Suppressor macrophage treated with lipopolysaccharide for 4 hours (primary cell): ENCODE data around the gene CCDC61.

ENCODE experiments used
- DNase-seq: peaks from one replicate; pipeline ENCODE4 v3.0.0-alpha.2; 2020

CCDC61 gene

GRCh38 chr19:45973553-45974338 is 21.5 kb upstream of the CCDC61 start, which contains the start of gene NOVA2:
NOVA2 (minus strand) TSS chr19:45973865; CDS start chr19:45973351, 514 bp downstream.
- peak; percentile 36 for DNase-seq

DNA sequence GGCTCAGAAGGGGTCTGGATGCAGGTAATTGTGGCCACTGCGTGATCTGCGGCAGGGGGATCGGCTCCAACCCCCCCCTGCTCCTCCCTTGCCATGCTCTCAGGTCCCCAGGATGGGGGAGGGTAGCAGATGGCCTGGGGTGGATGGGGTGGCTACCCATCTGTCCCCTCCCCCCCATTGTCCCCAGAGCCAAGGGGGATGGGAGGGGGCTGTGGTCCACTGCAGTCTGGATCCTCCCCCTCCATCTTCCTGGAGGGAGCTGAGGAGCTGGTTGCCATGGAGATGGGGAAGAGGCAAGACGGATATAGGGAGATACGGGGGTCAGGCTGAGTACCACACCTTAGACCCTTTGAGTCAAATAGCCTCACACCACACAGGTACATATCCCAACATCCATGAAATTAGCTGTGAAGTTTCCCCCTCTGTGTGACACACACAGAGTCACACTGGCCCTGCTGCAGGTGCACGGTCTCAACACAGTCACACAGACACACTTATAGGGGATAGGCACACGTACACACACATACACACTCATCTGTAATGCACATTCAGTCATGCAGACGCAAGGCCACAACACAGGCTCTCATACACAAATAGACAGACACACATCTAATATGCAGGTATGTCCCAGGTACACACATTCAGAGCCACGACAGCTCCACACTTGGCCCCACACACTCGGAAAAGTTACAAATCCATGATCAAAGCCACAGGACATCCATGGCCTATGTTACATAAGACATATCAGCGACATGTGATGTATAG is 19.8 kb upstream of the CCDC61 start:
- no peak for DNase-seq

DNA sequence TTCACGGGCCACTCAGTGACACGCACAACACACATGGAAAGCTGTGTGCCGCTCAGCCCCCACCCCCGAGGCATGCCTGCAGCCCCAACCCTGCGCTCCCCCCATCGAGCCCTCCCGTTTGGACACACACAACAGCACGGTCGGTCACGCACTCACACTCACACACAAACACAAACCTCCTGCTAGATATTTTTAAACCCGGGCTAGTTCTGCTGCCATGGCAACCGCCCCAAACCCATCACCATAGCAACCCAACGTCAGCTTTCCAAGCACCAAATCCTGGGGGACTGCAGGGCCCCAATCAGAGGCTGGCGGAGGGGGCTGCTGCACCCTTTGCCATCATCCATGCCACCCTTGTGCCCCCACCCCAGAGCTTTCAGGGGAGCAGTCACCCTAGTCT is 19.1 kb upstream of the CCDC61 start:
- DNase-seq = no peak

- no peak for DNase-seq
Measured at GRCh38 chr19:45978156-45978555, 17.1 kb upstream of the CCDC61 start.

DNA sequence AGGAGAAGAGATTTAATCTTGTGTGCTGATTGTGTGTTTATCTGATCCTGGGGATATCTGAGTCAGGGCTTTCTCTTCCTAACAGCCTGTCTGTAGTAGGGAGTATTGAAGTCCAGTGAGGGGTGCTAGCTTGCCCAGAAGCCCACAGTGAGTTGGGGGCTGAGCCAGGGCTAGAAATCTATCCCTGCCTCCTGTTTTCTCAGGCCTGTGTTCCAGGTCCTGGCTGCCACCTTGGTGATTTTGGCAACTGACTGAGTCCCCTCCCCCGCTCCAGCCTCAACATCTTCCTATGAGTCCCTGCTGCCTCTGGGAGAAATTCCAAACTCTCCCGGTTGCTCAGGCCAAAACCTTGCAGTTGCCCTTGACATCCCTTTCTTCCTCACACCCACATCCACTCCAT is 13.9 kb upstream of the CCDC61 start:
- no peak for DNase-seq

DNA sequence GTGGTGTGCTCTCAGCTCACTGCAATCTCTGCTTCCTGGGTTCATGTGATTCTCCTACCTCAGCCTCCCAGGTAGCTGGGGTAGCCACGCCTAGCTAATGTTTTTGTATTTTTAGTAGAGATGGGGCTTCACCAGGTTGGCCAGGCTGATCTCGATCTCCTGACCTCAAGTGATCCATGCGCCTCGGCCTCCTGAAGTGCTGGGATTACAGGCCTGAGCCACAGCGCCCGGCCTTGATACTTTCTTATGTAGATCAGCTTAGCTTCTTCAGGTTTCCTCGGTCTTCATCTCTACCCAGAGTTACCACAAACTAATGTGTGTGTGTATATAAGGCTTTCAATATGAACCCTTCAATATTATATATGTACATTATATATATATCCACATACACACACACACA is 9.9 kb upstream of the CCDC61 start:
- DNase-seq = no peak

- DNase-seq = no peak
Measured at GRCh38 chr19:45990113-45990728, 5.0 kb upstream of the CCDC61 start.

DNA sequence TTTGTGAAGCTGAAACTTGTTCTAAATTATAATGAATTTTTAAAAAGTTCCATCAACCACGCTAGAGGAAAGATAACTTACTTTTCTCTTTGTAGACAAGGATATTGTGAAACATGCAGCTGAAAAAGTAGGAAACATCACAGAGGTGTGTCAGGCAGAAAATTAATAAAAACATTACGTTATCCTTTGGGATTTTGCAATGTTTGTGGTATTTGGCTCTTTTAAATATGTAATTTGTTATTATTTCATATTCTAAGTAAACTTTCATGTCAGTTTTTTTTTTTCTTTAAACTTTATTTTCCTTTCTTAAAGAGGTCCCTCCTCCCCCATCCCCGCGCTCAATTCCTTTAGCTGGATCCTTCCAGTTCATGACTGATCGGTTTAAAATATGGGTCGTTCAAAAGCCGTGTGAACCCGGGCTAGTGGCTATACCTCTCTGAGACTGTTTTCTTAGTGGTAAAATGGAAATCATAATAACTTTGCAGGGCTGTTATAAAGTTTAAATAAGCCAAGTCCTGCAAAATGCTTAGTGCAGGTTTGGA is 740 bp upstream of the CCDC61 start:
- DNase-seq = peak; percentile 7

DNA sequence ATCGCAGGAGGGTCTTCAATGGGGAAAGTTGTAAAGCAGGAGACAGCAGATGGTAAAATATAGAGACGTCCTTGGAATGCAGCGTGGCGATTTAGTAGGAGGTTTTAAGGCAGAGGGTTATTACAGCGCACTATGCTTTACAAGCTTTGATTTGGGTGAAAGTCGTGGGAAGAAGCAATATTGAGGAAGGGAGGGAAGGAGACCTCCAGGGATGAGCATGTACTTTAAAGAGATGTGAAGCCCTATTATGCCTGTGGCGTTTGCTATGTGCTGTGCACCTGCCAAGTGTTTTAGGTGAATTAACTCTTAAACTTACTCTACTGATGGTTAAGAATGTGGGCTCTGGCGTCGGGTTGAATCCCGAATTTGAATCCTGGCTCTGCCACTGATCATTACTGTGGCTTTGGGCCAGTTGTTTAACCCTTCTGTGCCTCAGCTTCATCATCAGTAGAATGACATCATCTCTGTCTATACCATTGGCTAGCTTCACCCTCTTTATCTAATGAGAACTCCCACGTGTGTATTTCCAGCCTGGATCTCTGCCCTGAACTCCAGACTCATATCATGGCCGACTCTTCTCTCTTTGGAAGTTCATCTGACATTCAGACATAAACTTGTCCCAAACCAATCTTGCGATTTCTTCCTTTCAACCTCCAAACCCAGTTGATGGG is 583 bp downstream of the CCDC61 start:
- DNase-seq = no peak

DNA sequence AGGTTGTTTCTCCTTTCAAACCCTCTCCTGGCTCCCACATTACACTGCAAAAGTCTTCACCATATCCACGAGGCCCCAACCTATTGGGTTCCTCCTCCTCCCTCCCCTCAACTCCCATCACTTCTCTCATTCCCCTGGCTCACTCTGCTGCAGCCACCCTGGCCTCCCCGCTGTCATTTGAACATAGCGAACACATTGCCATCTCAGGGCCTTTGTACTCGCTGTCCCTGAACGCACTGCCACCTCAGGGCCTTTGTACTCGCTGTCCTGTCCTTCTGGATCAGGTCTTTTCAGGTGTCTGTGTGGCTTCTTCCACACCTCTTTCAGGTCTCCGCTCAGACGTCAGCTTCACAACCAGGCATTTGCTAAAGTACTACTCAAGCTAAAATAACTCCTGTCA is 1.7 kb downstream of the CCDC61 start:
- no peak for DNase-seq

GRCh38 chr19:45998834-45999233 is 3.6 kb downstream of the CCDC61 start:
- no peak for DNase-seq

DNA sequence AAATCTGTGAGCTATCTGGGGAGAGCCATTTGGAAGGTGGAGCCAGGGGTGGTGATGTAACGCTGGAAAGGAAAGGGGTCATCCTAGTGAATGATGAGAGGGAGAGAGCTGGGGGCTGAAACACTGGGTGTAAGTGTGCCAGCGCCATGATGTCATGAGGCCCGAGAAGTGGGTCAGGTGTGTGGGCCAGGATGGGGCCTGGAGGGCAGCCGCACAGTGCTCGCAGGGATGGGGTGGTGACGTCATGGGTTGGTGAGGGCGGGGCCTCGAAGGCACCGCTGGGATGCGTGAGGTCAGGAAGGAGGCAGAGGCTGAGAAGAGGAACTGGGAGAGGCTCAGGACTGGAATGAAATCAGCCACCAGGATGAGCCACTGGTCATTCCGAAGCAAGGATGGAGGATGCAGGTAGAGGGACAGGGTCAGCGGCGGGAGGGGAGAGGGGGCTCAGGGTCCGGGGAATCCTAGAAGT is 4.4 kb downstream of the CCDC61 start:
- DNase-seq = peak; percentile 59

DNA sequence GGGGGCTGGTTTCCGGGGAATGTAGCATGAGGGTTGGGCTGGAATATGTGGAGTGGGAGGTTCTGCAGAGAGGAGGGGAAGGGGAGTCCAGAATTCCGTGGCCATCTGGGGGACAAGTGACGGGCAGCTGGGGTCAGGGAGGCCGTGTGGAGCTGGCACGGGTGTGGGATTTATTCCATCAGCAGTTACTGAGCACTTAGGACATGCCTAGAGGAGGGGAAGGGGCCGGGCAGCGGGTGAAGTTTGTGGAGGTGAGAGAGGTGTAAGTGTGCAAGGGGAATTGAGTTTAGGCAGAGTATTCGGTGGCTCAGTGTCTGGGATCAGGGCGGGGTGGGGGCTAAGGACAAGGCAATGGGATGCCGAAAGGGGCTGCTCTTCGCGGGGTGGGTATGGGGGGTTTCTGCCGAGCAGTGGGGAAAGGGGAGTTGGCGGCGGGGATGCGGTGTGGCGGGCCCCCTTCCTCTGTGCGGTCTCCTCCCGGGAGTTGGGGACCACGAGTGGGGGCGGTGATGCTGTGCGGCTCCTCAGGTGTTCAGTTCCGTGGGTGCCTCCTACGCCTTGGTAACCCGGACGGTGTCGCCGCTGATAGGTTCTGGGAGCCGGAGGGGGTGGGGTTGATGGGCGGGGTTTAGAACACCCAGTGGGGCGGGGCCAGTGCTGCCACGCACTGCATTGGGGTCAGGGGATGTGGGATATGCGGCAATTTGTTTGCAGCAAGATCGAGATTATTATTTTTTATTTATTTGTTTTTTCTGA is 5.4 kb downstream of the CCDC61 start:
- no peak for DNase-seq

GRCh38 chr19:46002678-46003275 is 7.5 kb downstream of the CCDC61 start:
- DNase-seq = no peak

- no peak for DNase-seq
Measured at GRCh38 chr19:46006411-46006810, 11.1 kb downstream of the CCDC61 start.

GRCh38 chr19:46009530-46010510 is 14.6 kb downstream of the CCDC61 start:
- peak; percentile 67 for DNase-seq

- no peak for DNase-seq
Measured at GRCh38 chr19:46014534-46014933, 19.3 kb downstream of the CCDC61 start.

GRCh38 chr19:46014941-46015686 is 19.8 kb downstream of the CCDC61 start:
- DNase-seq = peak; percentile 56

- no peak for DNase-seq
Measured at GRCh38 chr19:46015687-46016425, 20.6 kb downstream of the CCDC61 start.
